Muscle layer of colon (tissue), 2 donors: ENCODE measurements around the gene EMILIN3.

Source experiments
- H3K27ac ChIP-seq: one replicate; pipeline ENCODE4 v1.7.0; 2013; ENCODE audit warnings: low read depth, mild to moderate bottlenecking, low read length, moderate library complexity
- H3K27me3 ChIP-seq, 2 donors: one replicate each; pipeline ENCODE4 v1.7.0; 2013; ENCODE audit warnings: low read length in 2 of 2, mild to moderate bottlenecking in 2 of 2; ENCODE audit not compliant: insufficient read depth in 2 of 2, control insufficient read depth in 1 of 2
- H3K36me3 ChIP-seq: one replicate; pipeline ENCODE4 v1.7.0; 2013; ENCODE audit warnings: mild to moderate bottlenecking, low read length; ENCODE audit not compliant: insufficient read depth
- H3K4me1 ChIP-seq: one replicate; pipeline ENCODE4 v1.7.0; 2013; ENCODE audit warnings: mild to moderate bottlenecking, low read length; ENCODE audit not compliant: insufficient read depth
- H3K4me3 ChIP-seq, 2 donors: one replicate each; pipeline ENCODE4 v1.7.0; 2013; ENCODE audit warnings: low read length in 2 of 2, low read depth in 1 of 2, mild to moderate bottlenecking in 1 of 2, moderate library complexity in 1 of 2
- H3K9ac ChIP-seq: one replicate; pipeline ENCODE4 v1.7.0; 2013; ENCODE audit warnings: low read length
- H3K9me3 ChIP-seq: one replicate; pipeline ENCODE4 v1.7.0; 2013; ENCODE audit warnings: mild to moderate bottlenecking, low read length
- donor health status: abdominal sarcoma.
- donor health status: Adenocarcinoma of cecum.

Gene EMILIN3

GRCh38 chr20:41359541-41360011 is 7.0 kb downstream of the EMILIN3 start:
- Histone ChIP-seq H3K4me1 (no peaks in the 10 kb centered on the region), H3K27ac (no peak overlapping the region), H3K4me3 (no peak overlapping the region), H3K27me3 (peaks cover 6 to 17% of the 10 kb centered on the region in 2 donors), H3K9me3 (no peaks in the 10 kb centered on the region), H3K9ac (no peak overlapping the region), H3K36me3 (no peaks in the 10 kb centered on the region)

DNA sequence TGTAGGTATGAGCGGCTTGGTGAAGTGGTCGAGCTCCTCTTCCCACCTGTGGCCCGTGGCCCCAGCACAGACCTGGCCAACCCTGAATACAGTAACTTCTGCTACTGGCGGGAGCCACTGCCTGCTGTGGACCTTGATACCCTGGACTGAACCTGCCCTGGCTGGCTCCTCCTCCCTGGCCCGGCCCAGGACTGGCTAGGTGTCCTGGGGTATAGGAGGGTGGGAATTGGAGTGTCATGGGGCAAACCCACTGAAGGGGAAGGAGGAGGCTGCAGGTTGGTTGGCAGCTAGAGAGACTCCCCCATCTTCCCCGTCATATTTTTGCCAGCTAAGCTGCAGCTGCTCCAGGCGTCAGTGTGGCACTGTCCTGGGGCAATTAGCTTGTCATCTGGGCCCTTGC is 7.9 kb downstream of the EMILIN3 start:
- H3K36me3 ChIP-seq: no peaks in the 10 kb centered on the region
- H3K27ac ChIP-seq: no peak overlapping the region
- no peak overlapping the region for H3K9ac ChIP-seq
- H3K9me3 ChIP-seq: no peaks in the 10 kb centered on the region
- H3K4me1 ChIP-seq: no peaks in the 10 kb centered on the region
- H3K4me3 ChIP-seq: no peak overlapping the region
- peaks cover 0 to 9% of the 10 kb centered on the region in 2 donors for H3K27me3 ChIP-seq

DNA sequence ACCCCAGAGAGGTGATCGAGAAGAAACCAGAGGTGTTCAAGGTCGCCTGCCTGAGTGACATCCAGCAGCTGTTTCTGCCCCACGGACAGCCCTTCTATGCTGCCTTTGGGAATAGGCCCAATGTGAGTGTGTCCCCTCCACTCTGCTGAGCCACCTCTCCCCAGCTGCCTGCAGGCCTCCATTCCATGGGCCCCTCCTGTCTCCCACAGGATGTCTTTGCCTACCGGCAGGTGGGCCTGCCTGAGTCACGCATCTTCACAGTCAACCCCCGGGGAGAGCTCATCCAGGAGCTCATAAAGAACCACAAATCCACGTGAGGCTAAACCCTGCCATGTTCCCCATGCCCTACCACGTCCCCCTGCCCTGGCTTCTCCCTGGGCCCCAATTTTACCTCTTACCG is 8.4 kb downstream of the EMILIN3 start:
- no peaks in the 10 kb centered on the region for H3K4me1 ChIP-seq
- H3K27ac ChIP-seq: no peak overlapping the region
- peaks cover 0 to 4% of the 10 kb centered on the region in 2 donors for H3K27me3 ChIP-seq
- H3K4me3 ChIP-seq: no peak overlapping the region
- no peaks in the 10 kb centered on the region for H3K36me3 ChIP-seq
- no peaks in the 10 kb centered on the region for H3K9me3 ChIP-seq
- H3K9ac ChIP-seq: no peak overlapping the region

DNA sequence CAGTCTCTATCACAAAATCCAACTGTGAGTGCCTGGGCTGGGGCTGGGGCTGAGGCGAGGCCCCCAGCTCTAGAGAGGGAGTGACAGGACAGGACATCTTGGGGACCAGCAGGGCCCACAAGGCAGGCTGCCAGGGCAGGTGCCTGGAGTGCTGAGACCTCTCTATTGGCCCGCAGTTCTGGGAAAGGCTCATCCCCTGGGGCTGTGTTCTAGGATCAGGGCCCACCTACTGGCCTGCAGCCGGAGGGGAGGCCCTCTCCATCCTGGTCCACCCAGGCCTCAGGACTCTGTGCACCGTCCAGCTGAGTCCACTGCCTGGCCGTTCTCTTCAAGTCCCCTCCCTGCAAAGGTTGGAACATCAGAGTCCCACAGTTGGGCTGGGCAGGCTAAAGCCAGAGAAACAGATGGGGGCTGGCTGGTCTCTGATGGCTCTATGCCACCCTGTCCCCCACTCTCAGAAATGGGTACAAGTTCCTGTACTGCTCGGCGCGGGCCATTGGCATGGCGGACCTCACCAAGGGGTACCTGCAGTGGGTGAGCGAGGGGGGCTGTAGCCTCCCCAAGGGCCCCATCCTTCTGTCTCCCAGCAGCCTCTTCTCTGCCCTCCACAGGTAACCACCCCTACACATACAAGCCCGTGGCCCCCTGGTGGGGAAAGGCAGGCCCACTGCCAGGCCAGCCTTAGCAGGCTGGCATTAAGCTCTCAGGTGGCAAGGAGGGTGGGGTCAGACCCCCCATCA is 9.0 kb downstream of the EMILIN3 start:
- no peak overlapping the region for H3K4me3 ChIP-seq
- peaks cover 2% of the 10 kb centered on the region for H3K36me3 ChIP-seq
- H3K4me1 ChIP-seq: no peaks in the 10 kb centered on the region
- H3K27me3 ChIP-seq: peaks cover 0 to 2% of the 10 kb centered on the region in 2 donors
- H3K27ac ChIP-seq: no peak overlapping the region
- H3K9ac ChIP-seq: no peak overlapping the region
- no peaks in the 10 kb centered on the region for H3K9me3 ChIP-seq

DNA sequence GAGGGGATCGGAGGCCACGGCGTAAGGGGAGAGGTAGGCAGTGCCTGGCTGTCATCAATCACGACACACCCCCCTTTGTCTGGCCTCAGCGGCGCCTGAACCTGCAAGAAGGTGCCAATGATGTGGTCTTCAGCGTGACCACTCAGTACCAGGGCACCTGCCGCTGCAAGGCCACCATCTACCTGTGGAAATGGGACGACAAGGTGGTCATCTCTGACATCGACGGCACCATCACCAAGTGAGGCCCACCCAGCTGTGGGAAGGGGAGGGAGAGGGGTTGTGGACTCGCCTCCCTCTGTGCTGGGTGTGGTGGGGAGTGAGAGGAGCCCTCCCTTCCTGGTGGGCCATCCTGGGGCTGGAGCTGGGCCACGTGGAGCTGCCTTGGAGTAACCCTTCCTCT is 9.7 kb downstream of the EMILIN3 start:
- Histone ChIP-seq H3K4me1 (no peaks in the 10 kb centered on the region), H3K27ac (no peak overlapping the region), H3K27me3 (no peaks in the 10 kb centered on the region), H3K9me3 (no peaks in the 10 kb centered on the region), H3K4me3 (no peak overlapping the region), H3K9ac (no peak overlapping the region), H3K36me3 (peaks cover 4% of the 10 kb centered on the region)

- H3K9ac ChIP-seq: no peak overlapping the region
- no peaks in the 10 kb centered on the region for H3K27me3 ChIP-seq
- H3K4me3 ChIP-seq: no peak overlapping the region
- H3K27ac ChIP-seq: no peak overlapping the region
- peaks cover 4% of the 10 kb centered on the region for H3K36me3 ChIP-seq
- no peaks in the 10 kb centered on the region for H3K9me3 ChIP-seq
- H3K4me1 ChIP-seq: no peaks in the 10 kb centered on the region
Observed at GRCh38 chr20:41355598-41356203, 10.9 kb downstream of the EMILIN3 start.

- no peaks in the 10 kb centered on the region for H3K9me3 ChIP-seq
- no peak overlapping the region for H3K27ac ChIP-seq
- peaks cover 4% of the 10 kb centered on the region for H3K36me3 ChIP-seq
- H3K27me3 ChIP-seq: no peaks in the 10 kb centered on the region
- no peak overlapping the region for H3K9ac ChIP-seq
- H3K4me1 ChIP-seq: no peaks in the 10 kb centered on the region
- H3K4me3 ChIP-seq: no peak overlapping the region
Observed at GRCh38 chr20:41355192-41355591, 11.4 kb downstream of the EMILIN3 start.

GRCh38 chr20:41353530-41353929 is 13.1 kb downstream of the EMILIN3 start:
- no peaks in the 10 kb centered on the region for H3K4me1 ChIP-seq
- H3K27me3 ChIP-seq: no peaks in the 10 kb centered on the region
- H3K27ac ChIP-seq: no peak overlapping the region
- H3K36me3 ChIP-seq: peaks cover 4% of the 10 kb centered on the region
- no peak overlapping the region for H3K9ac ChIP-seq
- H3K9me3 ChIP-seq: no peaks in the 10 kb centered on the region
- no peak overlapping the region for H3K4me3 ChIP-seq

GRCh38 chr20:41352666-41353065 is 14.0 kb downstream of the EMILIN3 start:
- Histone ChIP-seq H3K36me3 (peaks cover 4% of the 10 kb centered on the region), H3K9me3 (no peaks in the 10 kb centered on the region), H3K27me3 (no peaks in the 10 kb centered on the region), H3K27ac (no peak overlapping the region), H3K4me1 (no peaks in the 10 kb centered on the region), H3K9ac (no peak overlapping the region), H3K4me3 (no peak overlapping the region)

GRCh38 chr20:41352106-41352505 is 14.5 kb downstream of the EMILIN3 start:
- no peak overlapping the region for H3K27ac ChIP-seq

GRCh38 chr20:41350408-41350962 is 16.1 kb downstream of the EMILIN3 start:
- Histone ChIP-seq H3K4me1 (no peaks in the 10 kb centered on the region), H3K9me3 (no peaks in the 10 kb centered on the region), H3K9ac (no peak overlapping the region), H3K4me3 (no peak overlapping the region), H3K27ac (no peak overlapping the region), H3K36me3 (peaks cover 4% of the 10 kb centered on the region), H3K27me3 (no peaks in the 10 kb centered on the region)

More at GRCh38 chr20:41352106-41352505, 14.5 kb downstream of the EMILIN3 start:
- Histone ChIP-seq H3K4me1 (no peaks in the 10 kb centered on the region), H3K36me3 (peaks cover 4% of the 10 kb centered on the region), H3K9ac (no peak overlapping the region), H3K9me3 (no peaks in the 10 kb centered on the region), H3K4me3 (no peak overlapping the region), H3K27me3 (no peaks in the 10 kb centered on the region)
